GM19397 (cell line): Measurements from ENCODE around the gene CYP46A1.
A peak's percentile ranks its signal among the peaks of the same experiment; 100 is the strongest.

Experiments used
- ATAC-seq: cut with Tn5 transposase; IDR thresholded peaks from one replicate; pipeline ENCODE4 v1.9.1; 2021; ENCODE audit warnings: mild to moderate bottlenecking, moderate library complexity; ENCODE audit not compliant: unreplicated experiment

Gene CYP46A1

DNA sequence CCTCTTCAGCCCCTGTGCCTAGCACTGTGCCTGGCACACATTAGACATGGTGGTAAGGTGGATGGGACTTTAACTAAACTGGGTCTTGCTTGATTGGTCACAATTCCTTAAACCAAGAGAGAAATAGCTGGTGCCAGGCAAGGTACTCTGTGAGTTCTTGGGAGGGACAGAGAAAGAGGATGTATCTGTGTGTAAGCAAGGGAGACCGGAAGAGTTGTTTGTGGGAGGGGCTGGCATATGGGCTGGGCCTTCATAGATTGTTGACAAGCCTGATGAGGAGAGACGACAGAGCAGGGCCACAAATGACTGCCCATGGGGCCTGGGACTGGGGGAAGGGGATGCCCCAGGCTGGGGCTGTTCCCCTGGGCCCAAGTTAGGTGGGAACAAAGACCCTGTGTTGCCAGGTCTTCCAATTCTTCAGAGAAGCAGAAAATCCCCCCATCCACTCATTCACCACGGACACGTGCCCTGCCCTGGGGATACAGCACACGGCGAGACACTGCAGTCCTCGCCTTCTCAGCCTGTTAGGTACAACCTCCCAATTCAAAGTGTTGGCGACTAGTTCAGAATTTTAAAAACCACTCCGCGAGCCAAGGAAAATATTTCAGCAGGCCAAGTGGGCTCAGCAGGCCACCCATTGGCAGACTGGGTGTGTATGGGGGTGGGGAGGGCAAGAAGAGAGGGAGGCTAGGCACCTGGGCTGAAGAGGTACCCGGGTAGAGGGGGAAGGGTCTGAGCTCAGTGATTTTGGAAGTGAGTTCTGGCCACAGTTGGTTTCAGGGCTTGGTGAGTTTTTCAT, 11.4 kb upstream of the CYP46A1 start:
- no peak for ATAC-seq

DNA sequence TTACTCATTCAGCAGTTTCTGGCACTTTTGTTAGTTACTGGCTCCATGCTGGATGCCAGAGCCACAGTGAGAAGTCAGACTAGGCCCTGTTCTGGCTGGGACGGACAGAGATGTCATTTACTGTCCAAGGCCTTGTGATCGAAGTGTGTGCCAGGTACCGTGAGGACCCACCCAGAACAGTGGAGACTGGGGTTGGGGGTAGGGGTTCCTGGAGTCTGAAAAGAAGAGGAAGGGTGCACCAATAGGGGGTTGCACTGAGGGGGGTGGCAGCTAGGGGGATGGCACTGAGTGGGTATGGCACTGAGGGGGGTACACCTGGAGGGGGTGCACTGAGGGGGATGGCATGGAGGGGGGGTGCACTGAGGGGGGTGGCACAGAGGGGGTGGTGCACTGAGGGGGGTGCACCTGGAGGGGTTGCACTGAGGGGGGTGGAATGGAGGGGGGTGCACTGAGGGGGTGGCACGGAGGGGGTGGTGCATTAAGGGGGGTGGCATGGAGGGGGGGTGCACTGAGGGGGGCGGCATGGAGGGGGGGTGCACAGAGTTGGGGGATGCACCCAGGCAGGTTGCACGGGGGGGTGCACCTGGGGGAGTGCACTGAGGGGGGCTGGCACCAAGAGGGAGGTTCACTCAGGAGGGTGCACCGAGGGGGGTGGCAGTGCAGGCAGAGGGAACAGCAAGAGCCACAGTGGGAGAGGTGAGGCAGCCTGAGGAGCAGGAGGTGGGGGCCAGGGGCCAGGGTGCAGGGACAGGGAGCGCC, 10.6 kb upstream of the CYP46A1 start:
- ATAC-seq: no peak

GRCh38 chr14:99674064-99674650, 9.9 kb upstream of the CYP46A1 start:
- no peak for ATAC-seq

DNA sequence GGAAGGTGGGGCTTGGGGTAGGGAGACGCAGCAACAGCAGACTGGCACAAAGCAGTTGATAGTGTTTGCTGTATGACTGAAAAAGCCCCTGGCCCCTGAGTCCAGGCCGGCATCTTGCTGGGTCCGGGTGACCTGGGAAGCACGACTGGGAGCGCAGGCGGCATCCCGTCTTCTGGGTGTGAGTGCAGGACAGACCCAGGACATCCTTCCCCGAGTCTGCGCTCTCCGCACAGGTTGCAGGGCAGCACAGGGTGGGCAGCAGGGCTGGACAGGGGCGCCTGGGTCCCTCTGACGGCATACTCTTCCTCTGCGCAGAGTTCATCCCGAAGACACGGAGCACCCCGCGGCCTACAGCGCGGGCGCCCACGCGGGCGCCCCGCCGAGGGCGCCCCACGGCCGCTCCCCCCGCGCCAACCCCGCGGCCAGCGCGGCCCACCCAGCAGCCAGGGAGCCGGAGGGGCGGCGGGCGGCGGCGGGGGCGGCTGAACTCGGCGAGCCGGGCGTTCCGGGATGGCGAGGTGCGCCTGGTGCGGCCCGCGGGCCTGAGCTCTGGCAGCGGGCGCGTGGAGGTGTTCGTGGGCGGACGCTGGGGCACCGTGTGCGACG, 9.2 kb upstream of the CYP46A1 start:
- no peak for ATAC-seq

GRCh38 chr14:99675382-99675835, 8.7 kb upstream of the CYP46A1 start:
- no peak for ATAC-seq

DNA sequence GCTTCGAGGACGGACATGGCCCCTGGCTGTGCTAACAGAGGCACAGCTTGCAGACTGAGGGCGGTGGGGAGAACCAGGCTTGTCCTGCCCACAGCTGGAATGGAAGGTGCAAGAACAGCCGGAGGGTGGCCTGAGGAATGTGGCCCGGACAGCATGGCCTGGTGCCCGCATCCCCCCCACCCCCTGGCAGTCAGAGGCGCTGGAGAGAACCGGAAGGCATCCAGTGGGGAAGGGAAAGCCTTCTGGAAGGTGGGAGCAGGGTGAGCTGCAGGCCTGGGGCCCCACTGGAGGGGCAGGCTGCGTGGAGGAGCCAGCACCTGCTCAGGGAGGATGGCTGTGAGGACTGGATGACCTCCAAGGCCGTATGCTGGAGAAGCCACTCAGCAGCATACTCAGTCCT, 8.1 kb upstream of the CYP46A1 start:
- ATAC-seq: no peak

DNA sequence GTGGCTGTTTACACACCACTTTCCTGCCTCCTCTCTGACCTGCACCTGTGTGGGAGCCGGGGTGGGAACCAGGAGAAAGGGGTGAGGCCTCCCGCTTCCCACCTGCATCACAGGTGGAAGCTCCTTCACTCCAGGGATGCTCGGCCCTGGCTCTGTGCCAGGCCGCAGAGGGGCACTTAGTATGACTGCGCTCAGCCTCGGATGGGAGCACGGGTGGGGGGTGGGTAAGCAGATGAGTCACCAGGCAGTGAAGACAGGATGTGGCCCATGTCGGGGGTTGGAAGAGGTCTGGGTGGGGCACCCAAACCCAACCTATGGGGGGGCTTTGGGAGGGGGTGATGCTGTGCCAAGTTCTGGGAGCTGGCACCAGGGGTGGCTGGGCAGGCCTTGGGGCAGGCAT, 7.4 kb upstream of the CYP46A1 start:
- no peak for ATAC-seq

GRCh38 chr14:99677231-99678140, 6.6 kb upstream of the CYP46A1 start:
- no peak for ATAC-seq

DNA sequence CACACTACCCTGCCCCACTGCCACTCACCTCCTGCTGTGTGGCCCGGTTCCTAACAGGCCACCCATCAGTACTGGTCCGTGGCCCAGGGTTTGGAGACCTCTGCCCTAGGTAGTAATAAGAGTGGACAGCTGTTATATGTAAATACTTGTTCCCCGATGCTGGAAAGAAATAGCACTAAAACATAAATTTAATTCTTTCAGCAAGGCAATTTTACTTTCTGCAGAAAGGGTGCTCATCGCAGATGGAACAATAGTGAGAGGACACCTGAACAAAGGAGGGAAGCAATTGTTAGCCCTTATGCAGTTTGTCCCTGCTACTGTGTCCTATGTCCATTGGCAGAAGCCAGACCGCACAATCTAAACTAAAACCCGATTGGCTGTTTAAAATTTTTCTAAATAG, 5.9 kb upstream of the CYP46A1 start:
- ATAC-seq: no peak

- no peak for ATAC-seq
These were observed 5.0 kb upstream of the CYP46A1 start for GRCh38 chr14:99679111-99679510.

GRCh38 chr14:99679543-99679942, 4.6 kb upstream of the CYP46A1 start:
- no peak for ATAC-seq

- no peak for ATAC-seq
These were observed 4.1 kb upstream of the CYP46A1 start for GRCh38 chr14:99679996-99680395.

DNA sequence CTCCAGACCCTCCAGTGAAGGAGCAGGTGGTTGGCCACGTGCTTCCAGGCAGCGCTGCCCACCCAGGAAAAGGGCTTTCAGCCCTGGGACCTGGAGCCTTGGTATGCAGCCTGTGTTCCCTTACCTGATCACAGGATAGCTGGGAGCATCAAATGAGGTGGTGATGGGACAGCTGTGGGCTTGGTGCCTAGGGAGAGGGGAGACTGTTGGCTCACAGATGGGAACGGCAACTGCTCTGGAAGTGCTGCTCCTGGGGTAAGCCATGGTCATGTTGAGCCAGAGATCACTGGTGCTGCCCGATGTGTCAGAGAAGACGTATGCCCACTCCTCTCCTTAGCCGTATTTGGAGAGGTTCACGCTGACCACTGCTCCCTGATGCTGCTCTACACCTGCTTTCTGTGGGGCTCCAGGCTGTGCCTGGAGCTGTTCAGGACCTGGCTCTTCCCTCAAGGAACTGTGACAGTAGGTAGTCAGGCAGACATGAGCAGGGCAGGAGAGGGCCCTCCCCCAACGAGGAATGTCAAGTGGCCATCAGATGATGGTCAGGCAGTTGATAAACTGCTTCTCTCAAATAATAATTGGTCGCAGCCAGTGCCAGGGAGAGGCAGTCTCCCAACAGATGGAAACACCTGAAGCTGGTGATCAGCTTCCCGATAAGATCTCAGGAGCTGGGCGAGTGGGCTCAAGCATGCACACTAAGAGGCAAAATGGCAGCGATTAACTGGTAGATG, 2.8 kb upstream of the CYP46A1 start:
- ATAC-seq: no peak

DNA sequence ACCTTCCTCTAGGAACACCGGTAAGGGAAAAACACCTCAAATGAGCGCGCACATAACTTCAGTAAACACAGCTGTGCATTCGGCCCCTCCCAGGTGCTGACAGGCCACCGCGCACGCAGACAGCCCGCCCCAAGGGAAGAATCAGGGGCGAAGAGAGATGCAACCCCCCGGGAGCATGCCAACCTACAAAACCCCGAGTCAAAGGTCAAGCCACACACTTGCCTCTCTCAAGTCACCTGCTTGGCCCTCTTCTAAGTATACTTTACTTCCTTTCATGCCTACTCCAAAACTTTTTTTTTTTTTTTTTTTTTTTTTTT, 2.3 kb upstream of the CYP46A1 start:
- ATAC-seq: no peak

DNA sequence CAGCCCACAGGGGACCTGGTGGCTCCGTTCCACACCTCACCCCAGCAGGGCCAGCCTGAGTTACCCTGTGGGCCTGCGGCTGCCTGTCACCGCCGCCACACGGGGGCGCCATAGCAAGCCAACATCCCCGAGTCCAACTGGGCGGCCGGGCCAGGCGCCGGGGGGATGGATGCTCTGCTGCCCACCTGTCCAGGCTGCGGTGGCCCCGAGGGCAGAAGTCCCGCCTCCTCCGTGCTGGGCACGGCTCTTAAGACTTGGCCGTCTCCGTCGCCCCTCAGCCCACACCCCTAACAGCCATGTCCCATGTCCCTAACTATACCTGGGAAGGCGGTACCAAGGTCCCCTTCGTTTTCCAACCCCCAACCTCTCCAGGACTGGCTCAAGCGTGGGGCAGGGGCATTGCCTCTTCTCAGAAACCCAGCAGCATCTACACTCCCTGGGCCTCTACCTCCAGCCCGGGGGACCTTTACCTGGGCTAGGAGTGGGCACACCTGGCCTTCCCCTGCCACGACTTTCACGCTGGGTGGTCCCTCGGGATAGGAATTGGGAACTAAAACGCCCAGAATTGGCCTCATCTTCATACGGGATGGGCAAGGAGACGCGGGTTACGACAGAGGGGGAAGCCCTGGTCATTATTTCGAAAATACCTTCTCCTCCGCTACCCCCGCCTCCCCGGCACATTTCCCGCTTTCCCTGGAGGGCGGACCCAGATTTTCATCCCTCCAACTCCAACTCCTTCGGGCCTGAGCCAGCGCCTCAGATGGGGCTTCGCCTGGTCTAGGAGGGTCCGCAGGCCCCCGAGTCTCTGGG, 1.1 kb upstream of the CYP46A1 start:
- ATAC-seq: peak; percentile 25

GRCh38 chr14:99684410-99684934, 374 bp downstream of the CYP46A1 start:
- ATAC-seq: peak; percentile 27

DNA sequence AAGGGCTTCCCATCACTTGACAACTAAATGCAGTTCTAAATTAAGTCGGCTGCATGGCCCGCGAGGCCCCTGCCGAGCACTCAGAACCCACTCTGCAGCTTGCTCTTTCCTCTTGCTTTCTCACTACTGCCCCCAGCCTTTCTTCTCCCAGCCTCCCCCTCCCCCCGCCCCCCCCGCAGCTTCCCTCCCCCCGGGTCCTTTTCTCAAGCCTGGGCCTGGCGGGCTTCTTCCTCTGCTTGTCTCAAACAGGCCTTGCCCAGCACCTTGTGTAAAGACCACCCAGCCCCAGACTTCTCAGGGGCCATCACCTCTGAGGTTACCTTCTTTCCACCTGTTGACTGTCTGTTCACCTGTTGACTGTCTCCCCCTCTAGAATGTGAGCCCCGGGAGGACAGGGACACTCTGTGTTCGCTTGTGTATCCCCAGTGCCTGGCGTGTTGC, 1.1 kb downstream of the CYP46A1 start:
- no peak for ATAC-seq

- no peak for ATAC-seq
These were observed 1.5 kb downstream of the CYP46A1 start for GRCh38 chr14:99685596-99685995.
